Neuron (in vitro differentiated cells): ENCODE data around the gene LRRK1.

Experiments
- H2AFZ ChIP-seq: one replicate; pipeline ENCODE4 v1.6.1; 2013; ENCODE audit warnings: low read depth, mild to moderate bottlenecking, inconsistent platforms, low read length, moderate library complexity
- H3K27me3 ChIP-seq: one replicate; pipeline ENCODE4 v1.6.1; 2013; ENCODE audit warnings: low read length; ENCODE audit not compliant: insufficient read depth
- H3K36me3 ChIP-seq: one replicate; pipeline ENCODE4 v1.6.1; 2013; ENCODE audit warnings: low read length; ENCODE audit not compliant: insufficient read depth
- H3K4me1 ChIP-seq: one replicate; pipeline ENCODE4 v1.6.1; 2013; ENCODE audit warnings: low read length; ENCODE audit not compliant: insufficient read depth
- H3K4me3 ChIP-seq: 2 replicates; pipeline ENCODE4 v1.5.1; 2013; ENCODE audit warnings: mild to moderate bottlenecking, low read length, moderate library complexity
- H3K9me3 ChIP-seq: one replicate; pipeline ENCODE4 v1.6.1; 2013; ENCODE audit warnings: low read length

LRRK1 gene

GRCh38 chr15:100885116-100885515 lies 34.0 kb upstream of the LRRK1 start:
- peaks cover 64% of the 10 kb centered on the region for H3K27me3 ChIP-seq
- H3K4me1 ChIP-seq, result peaks cover 1% of the 10 kb centered on the region
- H3K4me3 ChIP-seq, result no peak overlapping the region

DNA sequence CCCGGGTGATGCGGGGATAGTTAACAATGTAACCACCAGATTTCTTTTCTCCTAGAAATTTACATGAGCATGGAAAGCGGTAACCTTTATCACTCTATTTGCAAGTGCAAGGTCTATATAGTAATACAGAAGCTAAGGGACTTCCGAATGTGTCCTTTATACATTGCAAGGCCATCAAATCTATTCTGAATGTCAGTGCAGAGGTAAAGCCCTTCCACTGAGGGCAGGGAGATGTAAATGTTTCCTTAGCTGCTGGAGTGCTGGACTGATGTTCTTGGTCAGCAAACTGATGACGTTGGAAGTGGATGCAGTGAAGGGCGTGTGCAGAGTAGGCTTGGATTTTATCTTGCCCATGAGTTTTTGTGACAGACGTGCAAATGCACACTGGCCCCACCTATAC lies 33.3 kb upstream of the LRRK1 start:
- H3K9me3 ChIP-seq, result no peaks in the 10 kb centered on the region
- H3K4me1 ChIP-seq, result peaks cover 4% of the 10 kb centered on the region
- no peak overlapping the region for H2AFZ ChIP-seq
- no peaks in the 10 kb centered on the region for H3K36me3 ChIP-seq
- H3K4me3 ChIP-seq, result no peak overlapping the region
- peaks cover 57% of the 10 kb centered on the region for H3K27me3 ChIP-seq

More at GRCh38 chr15:100885116-100885515, 34.0 kb upstream of the LRRK1 start:
- H2AFZ ChIP-seq, result no peak overlapping the region
- no peaks in the 10 kb centered on the region for H3K36me3 ChIP-seq
- no peaks in the 10 kb centered on the region for H3K9me3 ChIP-seq

DNA sequence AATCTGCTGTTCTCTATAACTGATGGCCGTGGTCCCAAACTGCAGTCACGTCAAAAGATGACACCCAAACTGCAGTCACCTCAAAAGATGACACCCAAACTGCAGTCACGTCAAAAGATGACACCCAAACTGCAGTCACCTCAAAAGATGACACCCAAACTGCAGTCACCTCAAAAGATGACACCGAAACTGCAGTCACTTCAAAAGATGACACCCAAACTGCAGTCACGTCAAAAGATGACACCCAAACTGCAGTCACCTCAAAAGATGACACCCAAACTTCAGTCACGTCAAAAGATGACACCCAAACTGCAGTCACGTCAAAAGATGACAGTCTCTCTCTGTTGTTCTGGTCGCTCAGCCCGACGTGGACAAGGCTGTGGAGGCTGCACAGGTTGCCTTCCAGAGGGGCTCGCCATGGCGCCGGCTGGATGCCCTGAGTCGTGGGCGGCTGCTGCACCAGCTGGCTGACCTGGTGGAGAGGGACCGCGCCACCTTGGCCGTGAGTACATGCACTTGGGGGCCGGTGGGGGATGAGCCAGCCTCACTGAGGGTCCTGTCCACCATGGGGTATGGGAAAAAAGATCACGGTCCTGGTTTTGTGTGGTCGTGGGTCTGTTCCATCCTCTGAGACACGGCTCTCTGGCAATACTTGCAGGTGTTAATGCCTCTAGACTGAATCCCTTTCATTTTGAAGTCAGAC lies 31.8 kb upstream of the LRRK1 start:
- peaks cover 11% of the 10 kb centered on the region for H3K4me1 ChIP-seq
- peaks cover 43% of the 10 kb centered on the region for H3K27me3 ChIP-seq
- no peaks in the 10 kb centered on the region for H3K36me3 ChIP-seq
- H2AFZ ChIP-seq, result no peak overlapping the region
- no peak overlapping the region for H3K4me3 ChIP-seq
- no peaks in the 10 kb centered on the region for H3K9me3 ChIP-seq

DNA sequence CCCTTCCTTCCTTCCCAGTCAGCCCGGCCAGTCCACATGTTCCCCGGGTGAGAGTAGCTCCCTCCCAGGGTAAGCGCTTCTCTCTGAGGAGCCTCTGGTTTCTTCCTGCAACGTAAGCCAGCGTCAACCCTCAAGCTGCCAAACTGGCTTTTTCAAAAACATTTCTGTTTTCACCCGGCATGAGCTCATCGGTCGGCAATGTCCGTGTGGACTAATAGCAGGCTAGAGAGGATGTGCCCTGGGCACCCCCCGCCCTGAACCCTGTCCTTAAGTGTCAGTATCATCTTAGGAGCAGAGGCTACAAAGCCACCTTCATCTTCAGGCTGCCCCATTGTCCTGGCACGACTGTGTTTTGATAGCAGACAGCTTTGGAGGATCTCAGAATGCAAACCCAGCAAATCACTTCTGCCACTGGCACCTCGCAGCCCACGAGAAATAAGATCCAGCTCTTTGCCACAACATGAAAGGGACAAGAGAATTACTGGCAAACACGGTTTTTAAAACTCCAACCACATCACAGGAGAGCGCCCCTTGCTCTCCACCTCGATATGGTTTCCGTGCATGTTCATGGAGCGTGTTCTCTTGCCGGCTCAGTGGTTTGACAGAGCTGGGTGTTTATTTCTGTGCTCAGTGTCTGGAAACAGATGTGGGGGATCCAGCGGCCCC lies 29.6 kb upstream of the LRRK1 start:
- peaks cover 11% of the 10 kb centered on the region for H3K4me1 ChIP-seq
- no peak overlapping the region for H2AFZ ChIP-seq
- H3K4me3 ChIP-seq, result no peak overlapping the region
- H3K36me3 ChIP-seq, result no peaks in the 10 kb centered on the region
- peaks cover 26% of the 10 kb centered on the region for H3K27me3 ChIP-seq
- H3K9me3 ChIP-seq, result no peaks in the 10 kb centered on the region

DNA sequence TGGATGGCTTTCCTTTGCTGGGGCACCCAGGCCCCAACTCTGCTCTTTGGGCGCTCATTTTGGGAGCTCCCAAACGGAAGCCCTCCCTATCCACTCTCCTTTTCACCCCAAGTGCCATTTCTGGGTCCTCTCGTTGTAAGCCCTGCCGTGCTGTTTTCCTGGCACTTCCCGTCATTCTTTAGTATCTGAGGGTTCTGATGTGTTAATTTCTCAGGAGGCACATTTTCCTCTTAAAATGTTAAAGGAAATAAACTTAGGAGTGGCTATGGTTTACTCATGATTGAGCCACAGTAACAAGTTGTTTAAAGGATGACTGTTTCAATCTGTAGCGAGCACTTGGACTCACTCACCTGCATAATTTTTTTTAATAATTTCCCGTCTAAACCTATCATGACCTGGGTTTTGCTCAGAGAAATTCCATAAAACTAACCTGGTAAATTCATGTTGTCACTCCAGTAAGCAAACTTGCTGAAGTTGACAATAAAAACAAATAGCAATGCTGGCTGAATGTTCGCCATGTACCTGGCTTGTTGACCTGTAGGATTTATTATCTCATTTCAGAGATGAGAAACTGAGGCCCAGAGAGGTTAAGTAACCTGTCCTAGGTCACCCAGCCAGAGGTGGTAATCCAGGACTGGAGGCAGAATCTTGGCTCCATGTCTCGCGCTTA lies 29.0 kb upstream of the LRRK1 start:
- no peak overlapping the region for H2AFZ ChIP-seq
- peaks cover 11% of the 10 kb centered on the region for H3K4me1 ChIP-seq
- H3K4me3 ChIP-seq, result no peak overlapping the region
- H3K27me3 ChIP-seq, result peaks cover 24% of the 10 kb centered on the region
- H3K36me3 ChIP-seq, result no peaks in the 10 kb centered on the region
- no peaks in the 10 kb centered on the region for H3K9me3 ChIP-seq

DNA sequence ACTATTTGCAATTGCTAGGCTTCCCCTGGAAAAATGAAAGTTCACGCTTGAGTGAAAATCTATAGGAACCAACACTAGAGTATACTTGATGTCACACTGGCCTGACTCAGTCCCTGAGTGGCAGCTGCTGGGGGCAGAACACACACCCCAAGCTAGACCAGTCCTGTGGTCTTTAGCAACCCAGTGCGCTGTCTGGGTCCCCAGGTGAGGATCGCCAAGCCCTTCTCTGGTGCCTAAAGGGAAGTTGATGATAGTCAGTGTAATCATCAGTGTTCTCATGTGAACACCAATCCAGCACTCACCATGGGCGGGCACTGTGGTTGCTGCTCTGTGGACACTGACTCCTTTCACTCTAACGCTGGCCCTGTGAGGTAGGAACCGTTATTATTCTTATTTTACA lies 28.3 kb upstream of the LRRK1 start:
- no peaks in the 10 kb centered on the region for H3K36me3 ChIP-seq
- peaks cover 24% of the 10 kb centered on the region for H3K27me3 ChIP-seq
- peaks cover 11% of the 10 kb centered on the region for H3K4me1 ChIP-seq
- H3K9me3 ChIP-seq, result no peaks in the 10 kb centered on the region
- H2AFZ ChIP-seq, result no peak overlapping the region
- no peak overlapping the region for H3K4me3 ChIP-seq

DNA sequence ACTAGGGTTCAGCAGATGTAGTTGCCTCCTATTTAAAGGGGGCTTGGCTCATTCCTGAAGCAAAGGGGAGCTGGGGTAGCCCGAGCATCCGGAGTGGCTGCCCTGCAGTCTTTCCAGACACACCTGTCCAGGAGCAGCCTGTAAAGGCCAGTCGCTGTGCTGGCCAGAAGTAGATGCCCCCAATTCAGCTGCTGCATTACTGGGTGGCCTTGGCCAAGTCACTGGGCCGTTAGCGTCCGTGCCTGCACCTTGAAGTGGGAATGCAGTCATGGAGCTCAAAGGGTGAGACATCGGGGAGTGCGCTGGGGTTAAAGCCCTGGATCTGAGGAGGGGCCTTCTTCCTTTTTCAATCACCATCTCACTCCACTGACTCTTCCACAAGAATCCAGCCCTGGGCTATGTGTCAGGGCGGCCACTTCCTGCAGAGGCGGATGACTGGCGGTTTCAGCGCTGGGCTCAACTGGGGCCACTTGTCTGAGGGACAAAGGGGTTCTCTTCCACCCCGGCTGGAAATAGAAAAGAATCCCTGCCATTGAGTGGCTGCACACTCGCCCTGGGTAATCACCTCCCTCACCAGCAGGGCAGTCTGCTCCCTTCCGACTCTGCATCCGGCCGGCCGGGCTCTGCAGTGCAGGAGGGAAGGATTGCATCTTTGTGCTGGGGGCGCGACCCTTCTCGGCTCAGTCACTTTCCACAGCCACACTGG lies 27.7 kb upstream of the LRRK1 start:
- no peaks in the 10 kb centered on the region for H3K36me3 ChIP-seq
- H3K27me3 ChIP-seq, result peaks cover 19% of the 10 kb centered on the region
- no peak overlapping the region for H3K4me3 ChIP-seq
- H3K9me3 ChIP-seq, result no peaks in the 10 kb centered on the region
- H3K4me1 ChIP-seq, result peaks cover 11% of the 10 kb centered on the region
- peak overlapping the region; percentile 9 for H2AFZ ChIP-seq

GRCh38 chr15:100892013-100892355 lies 27.2 kb upstream of the LRRK1 start:
- Histone ChIP-seq H2AFZ (peak overlapping the region; percentile 9), H3K4me1 (peaks cover 11% of the 10 kb centered on the region), H3K27me3 (peaks cover 19% of the 10 kb centered on the region), H3K36me3 (no peaks in the 10 kb centered on the region), H3K9me3 (no peaks in the 10 kb centered on the region), H3K4me3 (no peak overlapping the region)

DNA sequence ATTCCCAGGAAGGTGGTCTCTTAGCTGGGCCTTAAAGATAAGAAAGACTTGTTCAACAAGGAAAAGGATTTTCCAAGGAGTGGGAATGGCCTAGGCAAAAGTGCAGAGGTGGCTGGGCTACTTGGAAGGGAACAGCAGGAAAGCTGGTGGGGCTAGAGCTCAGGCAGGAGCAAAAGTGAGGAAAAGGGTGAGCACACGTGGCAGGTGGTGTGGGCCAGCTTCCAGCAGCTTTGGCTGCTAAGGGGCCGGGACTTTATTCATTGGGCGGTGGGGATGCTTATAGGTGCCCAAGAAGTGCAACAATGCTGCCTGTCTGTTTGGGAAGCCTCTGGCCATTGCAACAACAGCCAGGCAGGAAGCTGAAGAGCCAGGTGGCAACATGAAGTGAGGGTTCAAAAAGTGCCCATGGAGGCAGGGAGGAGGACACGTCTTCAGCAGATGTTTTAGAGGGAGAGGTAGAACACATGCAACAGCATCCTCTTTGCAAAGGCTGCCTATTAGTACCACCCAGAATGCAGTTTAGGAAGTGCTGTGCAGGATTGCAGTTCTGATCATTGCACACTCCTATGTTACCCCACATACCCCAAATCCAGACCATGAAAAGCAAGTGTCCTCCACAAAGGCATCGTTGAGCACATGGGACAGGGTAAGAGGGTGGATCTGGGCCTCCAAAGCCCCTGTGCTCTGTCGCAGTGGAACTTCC lies 25.7 kb upstream of the LRRK1 start:
- Histone ChIP-seq H3K4me3 (no peak overlapping the region), H3K27me3 (peaks cover 13% of the 10 kb centered on the region), H3K9me3 (no peaks in the 10 kb centered on the region), H3K4me1 (peaks cover 11% of the 10 kb centered on the region), H3K36me3 (no peaks in the 10 kb centered on the region), H2AFZ (no peak overlapping the region)

- Histone ChIP-seq H3K4me3 (no peak overlapping the region), H3K4me1 (peaks cover 11% of the 10 kb centered on the region), H3K36me3 (no peaks in the 10 kb centered on the region), H3K27me3 (peaks cover 16% of the 10 kb centered on the region), H2AFZ (no peak overlapping the region), H3K9me3 (no peaks in the 10 kb centered on the region)
Measured at GRCh38 chr15:100893964-100894295, 25.2 kb upstream of the LRRK1 start.

GRCh38 chr15:100895721-100896120 lies 23.4 kb upstream of the LRRK1 start:
- Histone ChIP-seq H3K27me3 (peaks cover 7% of the 10 kb centered on the region), H3K36me3 (no peaks in the 10 kb centered on the region), H3K4me3 (no peak overlapping the region), H3K4me1 (peaks cover 9% of the 10 kb centered on the region), H3K9me3 (no peaks in the 10 kb centered on the region), H2AFZ (no peak overlapping the region)

- Histone ChIP-seq H3K4me1 (peaks cover 5% of the 10 kb centered on the region), H3K4me3 (no peak overlapping the region), H3K9me3 (no peaks in the 10 kb centered on the region), H3K36me3 (no peaks in the 10 kb centered on the region), H3K27me3 (peaks cover 7% of the 10 kb centered on the region), H2AFZ (no peak overlapping the region)
Measured at GRCh38 chr15:100897221-100898151, 21.7 kb upstream of the LRRK1 start.
